Lung (tissue), 12 donors: ENCODE results near the gene CCT5. TPM values are rescaled to one million over a fixed set of nuclear protein-coding genes. Genes with fewer than 3 reads are reported as not detected.

ENCODE experiments used
- ATAC-seq: fragments of 200-7000 bp; cut with Tn5 transposase; one replicate; pipeline ENCODE4 v1.9.1; 2020; ENCODE audit warnings: moderate number of reproducible peaks; ENCODE audit not compliant: insufficient read depth, low FRiP score
- DNase-seq, 3 donors: peaks; one replicate each; pipeline ENCODE4 v3.0.0-alpha.2; 2013 to 2017
- H3K27ac ChIP-seq, 2 donors: one replicate each; pipeline ENCODE4 v1.5.1; 2013; ENCODE audit warnings: mild to moderate bottlenecking in 2 of 2, moderate library complexity in 2 of 2, control low read depth in 1 of 2, inconsistent platforms in 1 of 2, low read depth in 1 of 2, low read length in 1 of 2
- H3K27me3 ChIP-seq, 3 donors: one replicate each; pipeline ENCODE4 v1.5.1; 2013; ENCODE audit warnings: low read length in 2 of 3; ENCODE audit not compliant: control insufficient read depth in 3 of 3, insufficient read depth in 3 of 3
- H3K36me3 ChIP-seq, 4 donors: one replicate each; pipeline ENCODE4 v1.5.1; 2013; ENCODE audit warnings: low read length in 4 of 4, mild to moderate bottlenecking in 1 of 4, moderate library complexity in 1 of 4; ENCODE audit not compliant: control insufficient read depth in 4 of 4, insufficient read depth in 4 of 4
- H3K4me1 ChIP-seq, 5 donors: one replicate each; pipeline ENCODE4 v1.5.1; 2013; ENCODE audit warnings: low read length in 5 of 5, mild to moderate bottlenecking in 2 of 5, moderate library complexity in 1 of 5; ENCODE audit not compliant: control insufficient read depth in 5 of 5, insufficient read depth in 5 of 5
- H3K4me3 ChIP-seq: one replicate; pipeline ENCODE4 v1.5.1; 2013; ENCODE audit warnings: mild to moderate bottlenecking, control low read depth, moderate library complexity
- H3K9ac ChIP-seq, 2 donors: one replicate each; pipeline ENCODE4 v1.5.1; 2013; ENCODE audit warnings: low read length in 2 of 2, control low read depth in 1 of 2; ENCODE audit not compliant: insufficient read depth in 1 of 2
- H3K9me3 ChIP-seq, 4 donors: one replicate each; pipeline ENCODE4 v1.5.1; 2013; ENCODE audit warnings: low read length in 3 of 4, mild to moderate bottlenecking in 1 of 4, moderate library complexity in 1 of 4; ENCODE audit not compliant: control insufficient read depth in 4 of 4, insufficient read depth in 3 of 4
- CTCF ChIP-seq: IDR thresholded peaks from 2 replicates; pipeline ENCODE4 v1.5.1; 2012; ENCODE audit warnings: mild to moderate bottlenecking; ENCODE audit errors: control extremely low read depth, extremely low read depth
- WGBS, 2 donors: extraction: QIAGEN DNeasy Blood & Tissue Kit; methylation state at CpG; one replicate each; pipeline ENCODE4 v1.1.7; 2013; 5-methylcytosine and 5-hydroxymethylcytosine counted together
- polyA plus RNA-seq, 2 donors: library from polyadenylated mRNA; stranded (reverse); fragments of 200-250 nt; gene quantifications; one replicate each; pipeline ENCODE4 v1.2.1, GENCODE V29; 2013
- total RNA-seq, 2 donors: library from RNA; depleted of rRNA in 1 of 2; stranded (reverse); fragments of >200 nt in 1 of 2; gene quantifications; one replicate each; pipeline ENCODE4 v1.2.1, GENCODE V29; 2014 to 2021
- donor health status: control.
- donor health status: control.
- donor health status: Bipolar disorder and iron deficiency.
- donor health status: healthy.
- donor health status: DM: yes; HTN: yes; CAD: no.

Gene CCT5
- total and polyA plus RNA-seq, 4 donors: 127 to 257 (median 155) TPM

- Histone ChIP-seq H3K36me3 (no peaks in the 10 kb centered on the region), H3K4me1 (peaks cover 0 to 1% (median 0%) of the 10 kb centered on the region in 5 donors), H3K9ac (no peak overlapping the region), H3K9me3 (peaks cover 0 to 10% (median 0%) of the 10 kb centered on the region in 4 donors), H3K4me3 (no peak overlapping the region), H3K27ac (no peak overlapping the region), H3K27me3 (no peaks in the 10 kb centered on the region)
- ATAC-seq (no peak), DNase-seq (no peak)
- WGBS, 2 donors: 86% methylated on average over 3 of the region's 3 CpGs
- no peak for TF ChIP-seq CTCF
Observed at GRCh38 chr5:10202089-10202910, 47.8 kb upstream of the CCT5 start.

GRCh38 chr5:10209004-10209403 lies 41.1 kb upstream of the CCT5 start:
- DNase-seq (no peak), ATAC-seq (no peak)
- no peak for TF ChIP-seq CTCF
- Histone ChIP-seq H3K27me3 (no peaks in the 10 kb centered on the region), H3K36me3 (no peaks in the 10 kb centered on the region), H3K4me3 (no peak overlapping the region), H3K9ac (no peak overlapping the region), H3K4me1 (no peaks in the 10 kb centered on the region), H3K9me3 (no peaks in the 10 kb centered on the region), H3K27ac (no peak overlapping the region)
- WGBS, 2 donors: 96% methylated on average over 1 of the region's 1 CpG

- Histone ChIP-seq H3K27me3 (no peaks in the 10 kb centered on the region), H3K36me3 (no peaks in the 10 kb centered on the region), H3K9me3 (no peaks in the 10 kb centered on the region), H3K4me1 (peaks cover 0 to 2% (median 0%) of the 10 kb centered on the region in 5 donors), H3K9ac (no peak overlapping the region), H3K27ac (no peak overlapping the region), H3K4me3 (no peak overlapping the region)
- ATAC-seq: no peak
- WGBS, 2 donors: 85 to 88% methylated on average over 5 of the region's 5 CpGs
- TF ChIP-seq CTCF: no peak
- no peak for DNase-seq
Observed at GRCh38 chr5:10213316-10213715, 36.8 kb upstream of the CCT5 start.
